GM21737 (cell line): ENCODE data around the gene LURAP1L.

Source experiments
- ATAC-seq: cut with Tn5 transposase; IDR thresholded peaks from one replicate; pipeline ENCODE4 v1.9.1; 2021; ENCODE audit warnings: mild to moderate bottlenecking, moderate library complexity; ENCODE audit not compliant: unreplicated experiment

The LURAP1L gene

GRCh38 chr9:12776513-12777055 lies 1.8 kb downstream of the LURAP1L start:
- ATAC-seq: no peak

- ATAC-seq: no peak
These were observed 2.6 kb downstream of the LURAP1L start for GRCh38 chr9:12777121-12778022.

- no peak for ATAC-seq
These were observed 3.6 kb downstream of the LURAP1L start for GRCh38 chr9:12778389-12778788.

GRCh38 chr9:12781226-12781733 lies 6.5 kb downstream of the LURAP1L start:
- ATAC-seq: no peak

GRCh38 chr9:12783767-12784460 lies 9.1 kb downstream of the LURAP1L start:
- ATAC-seq: no peak

GRCh38 chr9:12784461-12785259 lies 9.8 kb downstream of the LURAP1L start:
- ATAC-seq: no peak

- ATAC-seq: no peak
These were observed 10.5 kb downstream of the LURAP1L start for GRCh38 chr9:12785260-12785770.

GRCh38 chr9:12785941-12786340 lies 11.1 kb downstream of the LURAP1L start:
- no peak for ATAC-seq

GRCh38 chr9:12790001-12790400 lies 15.2 kb downstream of the LURAP1L start:
- no peak for ATAC-seq

GRCh38 chr9:12790883-12791282 lies 16.1 kb downstream of the LURAP1L start:
- no peak for ATAC-seq

- ATAC-seq: no peak
These were observed 19.4 kb downstream of the LURAP1L start for GRCh38 chr9:12794101-12794799.

GRCh38 chr9:12796601-12797000 lies 21.8 kb downstream of the LURAP1L start:
- no peak for ATAC-seq

GRCh38 chr9:12797037-12797436 lies 22.2 kb downstream of the LURAP1L start:
- ATAC-seq: no peak

GRCh38 chr9:12798066-12798770 lies 23.4 kb downstream of the LURAP1L start:
- ATAC-seq: no peak

- no peak for ATAC-seq
These were observed 26.4 kb downstream of the LURAP1L start for GRCh38 chr9:12801187-12801586.

GRCh38 chr9:12801663-12802062 lies 26.8 kb downstream of the LURAP1L start:
- ATAC-seq: no peak

GRCh38 chr9:12802093-12802492 lies 27.3 kb downstream of the LURAP1L start:
- no peak for ATAC-seq

- ATAC-seq: no peak
These were observed 33.7 kb downstream of the LURAP1L start for GRCh38 chr9:12808569-12808968.

- no peak for ATAC-seq
These were observed 34.9 kb downstream of the LURAP1L start for GRCh38 chr9:12809720-12810119.
